ENCODE results near the gene ENAH.
A peak's percentile ranks its signal among the peaks of the same experiment; 100 is the strongest.
"Not testable (repeated sequence)": the region's sequence is repeated elsewhere in the genome, so short reads cannot be mapped to it uniquely, and the experiment has no call there.

The ENAH gene

GRCh38 chr1:225523263-225523950, 129.5 kb downstream of the ENAH start:
- DNase-seq (ENCODE audit: low spot score), result no peak

- DNase-seq (ENCODE audit: low spot score), result no peak
Observed at GRCh38 chr1:225522588-225523262, 130.2 kb downstream of the ENAH start.

- DNase-seq (ENCODE audit: low spot score), result no peak
Observed at GRCh38 chr1:225520587-225521227, 132.2 kb downstream of the ENAH start.

- DNase-seq (ENCODE audit: low spot score), result no peak
Observed at GRCh38 chr1:225519166-225519863, 133.6 kb downstream of the ENAH start.

- DNase-seq (ENCODE audit: low spot score), result no peak
Observed at GRCh38 chr1:225517697-225518096, 135.2 kb downstream of the ENAH start.

- no peak for DNase-seq (ENCODE audit: low spot score)
Observed at GRCh38 chr1:225517221-225517620, 135.7 kb downstream of the ENAH start.

- no peak for DNase-seq (ENCODE audit: low spot score)
Observed at GRCh38 chr1:225514671-225515081, 138.2 kb downstream of the ENAH start.

GRCh38 chr1:225513576-225513975, 139.3 kb downstream of the ENAH start:
- not testable (repeated sequence) for DNase-seq (ENCODE audit: low spot score)

- no peak for DNase-seq (ENCODE audit: low spot score)
Observed at GRCh38 chr1:225511828-225512381, 141.0 kb downstream of the ENAH start.

- DNase-seq (ENCODE audit: low spot score), result not testable (repeated sequence)
Observed at GRCh38 chr1:225510740-225511139, 142.2 kb downstream of the ENAH start.

- no peak for DNase-seq (ENCODE audit: low spot score)
Observed at GRCh38 chr1:225509770-225510169, 143.2 kb downstream of the ENAH start.

- DNase-seq (ENCODE audit: low spot score), result no peak
Observed at GRCh38 chr1:225509376-225509707, 143.6 kb downstream of the ENAH start.

GRCh38 chr1:225508538-225509375, 144.2 kb downstream of the ENAH start:
- peak; percentile 93 for DNase-seq (ENCODE audit: low spot score)

GRCh38 chr1:225506727-225507126, 146.2 kb downstream of the ENAH start:
- DNase-seq (ENCODE audit: low spot score), result no peak

GRCh38 chr1:225504776-225505175, 148.1 kb downstream of the ENAH start:
- DNase-seq (ENCODE audit: low spot score), result no peak

- DNase-seq (ENCODE audit: low spot score), result no peak
Observed at GRCh38 chr1:225500624-225501192, 152.2 kb downstream of the ENAH start.

GRCh38 chr1:225498549-225499136, 154.3 kb downstream of the ENAH start:
- no peak for DNase-seq (ENCODE audit: low spot score)

- no peak for DNase-seq (ENCODE audit: low spot score)
Observed at GRCh38 chr1:225494789-225495359, 158.0 kb downstream of the ENAH start.

- no peak for DNase-seq (ENCODE audit: low spot score)
Observed at GRCh38 chr1:225493591-225494246, 159.2 kb downstream of the ENAH start.

- no peak for DNase-seq (ENCODE audit: low spot score)
Observed at GRCh38 chr1:225488676-225489075, 164.2 kb downstream of the ENAH start.
